Liver (tissue), 9 donors: Measurements from ENCODE around the gene TACR3. TPM values are rescaled to one million over a fixed set of nuclear protein-coding genes. Genes with fewer than 3 reads are reported as not detected.

Experiments used
- DNase-seq: peaks from one replicate; pipeline ENCODE4 v3.0.0-alpha.2; 2017; ENCODE audit warnings: low spot score
- H3K27ac ChIP-seq, 2 donors: one replicate each; pipeline ENCODE4 v1.7.0; 2013; ENCODE audit warnings: inconsistent platforms in 2 of 2, low read length in 2 of 2, control low read depth in 1 of 2, low read depth in 1 of 2, mild to moderate bottlenecking in 1 of 2
- H3K27me3 ChIP-seq, 4 donors: one replicate each; pipeline versions ENCODE4 v1.6.1 to v1.7.0; 2013; ENCODE audit warnings: low read length in 3 of 4, inconsistent platforms in 1 of 4, mild to moderate bottlenecking in 1 of 4, moderate library complexity in 1 of 4; ENCODE audit not compliant: control insufficient read depth in 4 of 4, insufficient read depth in 4 of 4
- H3K36me3 ChIP-seq, 4 donors: one replicate each; pipeline versions ENCODE4 v1.6.1 to v1.7.0; 2013; ENCODE audit warnings: low read length in 3 of 4, mild to moderate bottlenecking in 3 of 4, low read depth in 1 of 4, moderate library complexity in 1 of 4; ENCODE audit not compliant: control insufficient read depth in 4 of 4, insufficient read depth in 3 of 4
- H3K4me1 ChIP-seq, 4 donors: one replicate each; pipeline versions ENCODE4 v1.6.1 to v1.7.0; 2013; ENCODE audit warnings: low read length in 3 of 4, mild to moderate bottlenecking in 3 of 4, moderate library complexity in 1 of 4; ENCODE audit not compliant: control insufficient read depth in 4 of 4, insufficient read depth in 4 of 4
- H3K4me3 ChIP-seq, 3 donors: one replicate each; pipeline versions ENCODE4 v1.6.1 to v1.7.0; 2013; ENCODE audit warnings: low read length in 3 of 3, control low read depth in 1 of 3, low read depth in 1 of 3, mild to moderate bottlenecking in 1 of 3
- H3K9ac ChIP-seq, 2 donors: one replicate each; pipeline ENCODE4 v1.7.0; 2013; ENCODE audit warnings: low read length in 2 of 2, mild to moderate bottlenecking in 2 of 2, moderate library complexity in 2 of 2, control low read depth in 1 of 2, low read depth in 1 of 2
- H3K9me3 ChIP-seq, 4 donors: one replicate each; pipeline versions ENCODE4 v1.6.1 to v1.7.0; 2013; ENCODE audit warnings: low read length in 3 of 4; ENCODE audit not compliant: control insufficient read depth in 4 of 4
- ATF3 ChIP-seq: IDR thresholded peaks from 2 replicates; pipeline ENCODE4 v1.6.1; 2016; ENCODE audit warnings: antibody characterized with exemption
- FOXA1 ChIP-seq: IDR thresholded peaks from 2 replicates; pipeline ENCODE4 v1.6.1; 2016; ENCODE audit warnings: antibody characterized with exemption
- FOXA2 ChIP-seq: IDR thresholded peaks from 2 replicates; pipeline ENCODE4 v1.6.1; 2016; ENCODE audit warnings: antibody characterized with exemption
- HNF4G ChIP-seq: IDR thresholded peaks from 2 replicates; pipeline ENCODE4 v1.6.1; 2016; ENCODE audit warnings: antibody characterized with exemption
- NR2F2 ChIP-seq: IDR thresholded peaks from 2 replicates; pipeline ENCODE4 v1.6.1; 2016; ENCODE audit warnings: antibody characterized with exemption
- RAD21 ChIP-seq, 2 donors: IDR thresholded peaks; 2 replicates each; pipeline ENCODE4 v1.6.1; 2016; ENCODE audit warnings: antibody characterized with exemption in 2 of 2, mild to moderate bottlenecking in 2 of 2
- RXRA ChIP-seq, 2 donors: IDR thresholded peaks; 2 replicates each; pipeline ENCODE4 v1.6.1; 2017 to 2018; ENCODE audit warnings: antibody characterized with exemption in 2 of 2, mild to moderate bottlenecking in 1 of 2
- YY1 ChIP-seq: IDR thresholded peaks from 2 replicates; pipeline ENCODE4 v1.6.1; 2016; ENCODE audit warnings: antibody characterized with exemption, mild to moderate bottlenecking
- WGBS: extraction: QIAGEN DNeasy Blood & Tissue Kit; methylation state at CpG from one replicate; pipeline ENCODE4 v1.1.7; 2013; 5-methylcytosine and 5-hydroxymethylcytosine counted together
- polyA plus RNA-seq, 2 donors: library from polyadenylated mRNA; stranded (reverse) in 1 of 2; unstranded in 1 of 2; fragments of 200-250 nt in 1 of 2; fragments of >200 nt in 1 of 2; fragmentation: Nextera tagmentation in 1 of 2; extraction: Ambion mirVana in 1 of 2; gene quantifications; one replicate each; pipeline versions ENCODE4 v1.2.1 to v1.2.3, GENCODE V29; 2013 to 2015
- total RNA-seq, 2 donors: library from RNA; depleted of rRNA; stranded (reverse); fragments of >200 nt; gene quantifications; one replicate each; pipeline ENCODE4 v1.2.3, GENCODE V29; 2014
- TF ChIP-seq, protein P1 (sequence below): IDR thresholded peaks from 2 replicates; pipeline ENCODE4 v1.6.1; 2016; ENCODE audit warnings: antibody characterized with exemption
- TF ChIP-seq, protein P2 (sequence below): IDR thresholded peaks from 2 replicates; pipeline ENCODE4 v1.6.1; 2016; ENCODE audit warnings: antibody characterized with exemption, mild to moderate bottlenecking
- TF ChIP-seq, protein P3 (sequence below): fragments of 150-350 bp; IDR thresholded peaks from 2 replicates; pipeline ENCODE4 v1.5.1; 2017; ENCODE audit warnings: improper control_type of control experiment, low read depth, low read length; ENCODE audit not compliant: missing input control
- donor health status: healthy.
- donor health status: healthy.
- donor health status: healthy.
- donor health status: healthy.
- donor health status: healthy.

The TACR3 gene
- total and polyA plus RNA-seq, 4 donors: not detected

DNA sequence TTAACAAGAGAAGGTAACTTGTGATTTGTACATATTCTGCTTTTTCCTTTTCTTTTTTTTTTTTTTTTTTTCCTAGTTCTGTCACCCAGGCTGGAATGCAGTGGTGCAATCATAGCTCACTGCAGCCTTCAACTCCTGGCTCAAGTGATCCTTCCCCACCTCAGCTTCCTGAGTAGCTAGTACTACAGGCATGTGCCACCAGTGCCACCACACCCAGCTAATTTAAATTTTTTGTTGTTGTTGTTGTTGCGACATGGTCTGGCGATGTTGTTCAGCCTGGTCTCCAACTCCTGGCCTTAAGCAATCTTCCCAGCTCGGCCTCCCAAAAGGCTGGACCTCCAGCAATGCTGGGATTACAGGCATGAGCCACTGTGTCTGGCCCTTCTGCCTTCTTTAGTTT, 1.5 kb upstream of the TACR3 start (continued):
- TF ChIP-seq ATF3 (no peak), RAD21 (IDR thresholded peaks at IDR 0.05) (no peak)

DNA sequence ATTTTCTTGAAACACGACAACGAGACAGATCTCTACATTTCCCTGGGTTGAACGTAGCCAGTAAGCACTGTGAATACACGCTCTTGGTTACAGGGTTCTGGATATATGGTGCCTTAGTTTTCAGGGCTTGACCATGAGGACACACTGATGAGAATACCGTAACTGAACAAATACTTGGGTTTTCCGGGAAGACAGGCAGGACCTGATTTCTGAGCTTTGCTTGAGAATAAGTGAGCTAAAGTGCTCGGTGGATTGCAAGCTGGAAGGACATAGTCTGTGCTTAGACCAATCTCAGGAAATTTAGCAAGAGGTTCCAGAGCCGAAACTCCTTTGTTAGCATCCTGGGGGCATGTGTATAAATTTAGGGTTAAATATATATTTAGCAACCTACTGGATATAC, 876 bp upstream of the TACR3 start:
- no peak overlapping the region for H3K4me3 ChIP-seq
- TF ChIP-seq, protein P1, sequence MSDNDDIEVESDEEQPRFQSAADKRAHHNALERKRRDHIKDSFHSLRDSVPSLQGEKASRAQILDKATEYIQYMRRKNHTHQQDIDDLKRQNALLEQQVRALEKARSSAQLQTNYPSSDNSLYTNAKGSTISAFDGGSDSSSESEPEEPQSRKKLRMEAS: no peak
- TF ChIP-seq YY1 (no peak), FOXA2 (no peak), FOXA1 (no peak), RXRA (IDR thresholded peaks at IDR 0.05) (no peak)
- no peaks in the 10 kb centered on the region for H3K27me3 ChIP-seq
- H3K27ac ChIP-seq: no peak overlapping the region
- no peak overlapping the region for H3K9ac ChIP-seq
- H3K4me1 ChIP-seq: no peaks in the 10 kb centered on the region
- H3K36me3 ChIP-seq: no peaks in the 10 kb centered on the region
- 62% methylated on average over 8 of the region's 8 CpGs for WGBS
- DNase-seq: no peak
- no peaks in the 10 kb centered on the region for H3K9me3 ChIP-seq

DNA sequence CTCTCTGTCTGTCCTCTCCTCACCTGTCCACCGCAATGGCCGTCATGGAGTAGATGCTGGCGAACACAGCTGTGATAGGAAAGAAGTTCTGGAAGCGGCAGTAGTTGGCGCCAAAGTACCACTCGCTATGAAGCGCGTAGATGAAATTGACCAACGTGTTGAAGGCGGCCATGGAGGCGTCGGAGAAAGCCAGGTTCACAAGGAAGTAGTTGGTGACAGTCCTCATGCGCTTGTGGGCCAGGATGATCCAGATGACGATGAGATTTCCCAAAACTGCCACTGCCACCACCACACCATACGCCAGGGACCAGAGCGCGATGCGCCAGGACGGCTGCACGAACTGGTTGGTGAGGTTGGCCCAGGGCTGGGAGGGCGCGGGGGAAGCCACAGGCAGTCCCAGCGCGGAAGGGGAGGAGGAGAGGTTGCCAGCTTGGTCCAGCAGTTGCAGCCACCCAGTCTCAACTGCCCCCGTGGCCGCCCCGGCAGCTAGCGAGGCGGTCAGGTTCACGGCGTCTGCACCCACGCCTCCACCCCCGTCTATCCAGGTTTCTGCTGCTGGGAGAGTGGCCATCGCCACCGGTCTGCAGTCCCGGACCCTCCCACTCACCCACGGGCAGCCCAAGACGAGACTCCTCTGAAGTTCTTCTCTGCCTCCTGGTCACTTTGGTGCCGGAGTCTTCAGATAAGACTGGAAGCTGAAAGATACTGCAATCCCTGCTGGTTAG, 518 bp downstream of the TACR3 start:
- no peak overlapping the region for H3K27ac ChIP-seq
- H3K9me3 ChIP-seq: no peaks in the 10 kb centered on the region
- TF ChIP-seq YY1: no peak
- no peak for TF ChIP-seq FOXA2
- TF ChIP-seq, protein P2, sequence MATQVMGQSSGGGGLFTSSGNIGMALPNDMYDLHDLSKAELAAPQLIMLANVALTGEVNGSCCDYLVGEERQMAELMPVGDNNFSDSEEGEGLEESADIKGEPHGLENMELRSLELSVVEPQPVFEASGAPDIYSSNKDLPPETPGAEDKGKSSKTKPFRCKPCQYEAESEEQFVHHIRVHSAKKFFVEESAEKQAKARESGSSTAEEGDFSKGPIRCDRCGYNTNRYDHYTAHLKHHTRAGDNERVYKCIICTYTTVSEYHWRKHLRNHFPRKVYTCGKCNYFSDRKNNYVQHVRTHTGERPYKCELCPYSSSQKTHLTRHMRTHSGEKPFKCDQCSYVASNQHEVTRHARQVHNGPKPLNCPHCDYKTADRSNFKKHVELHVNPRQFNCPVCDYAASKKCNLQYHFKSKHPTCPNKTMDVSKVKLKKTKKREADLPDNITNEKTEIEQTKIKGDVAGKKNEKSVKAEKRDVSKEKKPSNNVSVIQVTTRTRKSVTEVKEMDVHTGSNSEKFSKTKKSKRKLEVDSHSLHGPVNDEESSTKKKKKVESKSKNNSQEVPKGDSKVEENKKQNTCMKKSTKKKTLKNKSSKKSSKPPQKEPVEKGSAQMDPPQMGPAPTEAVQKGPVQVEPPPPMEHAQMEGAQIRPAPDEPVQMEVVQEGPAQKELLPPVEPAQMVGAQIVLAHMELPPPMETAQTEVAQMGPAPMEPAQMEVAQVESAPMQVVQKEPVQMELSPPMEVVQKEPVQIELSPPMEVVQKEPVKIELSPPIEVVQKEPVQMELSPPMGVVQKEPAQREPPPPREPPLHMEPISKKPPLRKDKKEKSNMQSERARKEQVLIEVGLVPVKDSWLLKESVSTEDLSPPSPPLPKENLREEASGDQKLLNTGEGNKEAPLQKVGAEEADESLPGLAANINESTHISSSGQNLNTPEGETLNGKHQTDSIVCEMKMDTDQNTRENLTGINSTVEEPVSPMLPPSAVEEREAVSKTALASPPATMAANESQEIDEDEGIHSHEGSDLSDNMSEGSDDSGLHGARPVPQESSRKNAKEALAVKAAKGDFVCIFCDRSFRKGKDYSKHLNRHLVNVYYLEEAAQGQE: no peak
- no peak for TF ChIP-seq NR2F2
- TF ChIP-seq, protein P3, sequence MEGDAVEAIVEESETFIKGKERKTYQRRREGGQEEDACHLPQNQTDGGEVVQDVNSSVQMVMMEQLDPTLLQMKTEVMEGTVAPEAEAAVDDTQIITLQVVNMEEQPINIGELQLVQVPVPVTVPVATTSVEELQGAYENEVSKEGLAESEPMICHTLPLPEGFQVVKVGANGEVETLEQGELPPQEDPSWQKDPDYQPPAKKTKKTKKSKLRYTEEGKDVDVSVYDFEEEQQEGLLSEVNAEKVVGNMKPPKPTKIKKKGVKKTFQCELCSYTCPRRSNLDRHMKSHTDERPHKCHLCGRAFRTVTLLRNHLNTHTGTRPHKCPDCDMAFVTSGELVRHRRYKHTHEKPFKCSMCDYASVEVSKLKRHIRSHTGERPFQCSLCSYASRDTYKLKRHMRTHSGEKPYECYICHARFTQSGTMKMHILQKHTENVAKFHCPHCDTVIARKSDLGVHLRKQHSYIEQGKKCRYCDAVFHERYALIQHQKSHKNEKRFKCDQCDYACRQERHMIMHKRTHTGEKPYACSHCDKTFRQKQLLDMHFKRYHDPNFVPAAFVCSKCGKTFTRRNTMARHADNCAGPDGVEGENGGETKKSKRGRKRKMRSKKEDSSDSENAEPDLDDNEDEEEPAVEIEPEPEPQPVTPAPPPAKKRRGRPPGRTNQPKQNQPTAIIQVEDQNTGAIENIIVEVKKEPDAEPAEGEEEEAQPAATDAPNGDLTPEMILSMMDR: no peak
- no peak for TF ChIP-seq ATF3
- no peak for TF ChIP-seq HNF4G
- TF ChIP-seq, protein P1: no peak
- no peaks in the 10 kb centered on the region for H3K27me3 ChIP-seq
- H3K4me3 ChIP-seq: no peak overlapping the region
- no peak overlapping the region for H3K9ac ChIP-seq
- no peaks in the 10 kb centered on the region for H3K4me1 ChIP-seq
- H3K36me3 ChIP-seq: no peaks in the 10 kb centered on the region
- 6% methylated on average over 39 of the region's 39 CpGs for WGBS
- DNase-seq: no peak
